BJ (cell line): ENCODE data around the gene GADD45GIP1. TPM values are rescaled to one million over a fixed set of nuclear protein-coding genes. Genes with fewer than 3 reads are reported as not detected.

Experiments
- CTCF ChIA-PET: fragments of 350-600 bp; formaldehyde crosslinking; extraction: SDS; loops from one replicate; lab custom pipeline; 2021; ENCODE audit warnings: antibody characterized with exemption, inconsistent platforms; lab: Yijun Ruan, JAX
- POLR2A ChIA-PET: fragments of 300-600 bp; sonication (Branson Sonifier 250); formaldehyde crosslinking; extraction: SDS; loops from one replicate; lab custom pipeline; 2021; ENCODE audit warnings: antibody characterized with exemption; lab: Charles Lee
- DNase-seq: peaks from one replicate; pipeline ENCODE4 v3.0.0-alpha.2; 2011; ENCODE audit warnings: low read depth
- H3K27me3 ChIP-seq: 2 replicates; pipeline ENCODE4 v1.6.0; 2011; ENCODE audit warnings: low read length; ENCODE audit not compliant: control insufficient read depth, insufficient read depth
- H3K36me3 ChIP-seq: 2 replicates; pipeline ENCODE4 v1.5.1; 2011; ENCODE audit warnings: low read length; ENCODE audit not compliant: control insufficient read depth, insufficient read depth
- H3K4me3 ChIP-seq: 2 replicates; pipeline ENCODE4 v1.5.1; 2011; ENCODE audit warnings: low read depth, mild to moderate bottlenecking, control low read depth, low read length
- CTCF ChIP-seq: IDR thresholded peaks from 2 replicates; pipeline ENCODE4 v1.5.1; 2011; ENCODE audit warnings: low read depth, mild to moderate bottlenecking, control low read depth, inconsistent platforms, low read length, moderate library complexity; ENCODE audit not compliant: insufficient read depth
- polyA plus RNA-seq: library from polyadenylated mRNA; depleted of rRNA; stranded (reverse); fragments of >200 nt; gene quantifications from 2 replicates; pipeline ENCODE4 v1.2.3, GENCODE V29; 2011

GADD45GIP1 gene
- polyA plus RNA-seq, 1 experiment, result 45.5 TPM

GRCh38 chr19:12948612-12949362 is 8.2 kb downstream of the GADD45GIP1 start:
- Histone ChIP-seq H3K27me3 (no peaks in the 10 kb centered on the region), H3K4me3 (no peak overlapping the region), H3K36me3 (peaks cover 46% of the 10 kb centered on the region)
- no peak for DNase-seq
- TF ChIP-seq CTCF, result no peak
- ChIA-PET POLR2A (no interaction called here), CTCF (interaction anchor here (0.5 to 5.8 kb wide), 2 partner anchors 17 to 1652 kb away, joined by 3 to 28 read pairs; no protein-coding TSS in a partner anchor)

GRCh38 chr19:12947702-12948611 is 9.1 kb downstream of the GADD45GIP1 start:
- no peak for DNase-seq
- ChIA-PET CTCF (interaction anchor here (0.5 to 5.8 kb wide), 2 partner anchors 17 to 1651 kb away, joined by 3 to 28 read pairs; no protein-coding TSS in a partner anchor), POLR2A (no interaction called here)
- H3K4me3 ChIP-seq, result no peak overlapping the region
- no peak for TF ChIP-seq CTCF
- peaks cover 48% of the 10 kb centered on the region for H3K36me3 ChIP-seq
- no peaks in the 10 kb centered on the region for H3K27me3 ChIP-seq

GRCh38 chr19:12946731-12947496 is 10.1 kb downstream of the GADD45GIP1 start:
- POLR2A ChIA-PET, result interaction anchor here (0.6 to 1.0 kb wide), 4 partner anchors 8 to 1572 kb away, joined by 3 to 9 read pairs (median 5); partner anchors contain the start of genes GCDH and SWSAP1
- Histone ChIP-seq H3K27me3 (no peaks in the 10 kb centered on the region), H3K4me3 (peak overlapping the region; percentile 69), H3K36me3 (peaks cover 46% of the 10 kb centered on the region)
- no peak for TF ChIP-seq CTCF
- CTCF ChIA-PET, result interaction anchor here (5.8 kb wide), 1 partner anchor 18 kb away, joined by 28 read pairs; no protein-coding TSS in a partner anchor
- no peak for DNase-seq

GRCh38 chr19:12946092-12946721 is 10.8 kb downstream of the GADD45GIP1 start:
- peak overlapping the region; percentile 69 for H3K4me3 ChIP-seq
- H3K36me3 ChIP-seq, result peaks cover 45% of the 10 kb centered on the region
- ChIA-PET CTCF (interaction anchor here (5.8 kb wide), 1 partner anchor 19 kb away, joined by 28 read pairs; no protein-coding TSS in a partner anchor), POLR2A (interaction anchor here (0.6 to 1.0 kb wide), 4 partner anchors 8 to 1571 kb away, joined by 3 to 9 read pairs (median 5); partner anchors contain the start of genes GCDH and SWSAP1)
- H3K27me3 ChIP-seq, result no peaks in the 10 kb centered on the region
- no peak for TF ChIP-seq CTCF
- no peak for DNase-seq
